ENCODE measurements around the gene CCDC74B.
"Not testable (repeated sequence)": the region's sequence is repeated elsewhere in the genome, so short reads cannot be mapped to it uniquely, and the experiment has no call there.

The CCDC74B gene

GRCh38 chr2:130165293-130166016 is 20.5 kb upstream of the CCDC74B start:
- DNase-seq (ENCODE audit: low spot score) = no peak

- no peak for DNase-seq (ENCODE audit: low spot score)
Observed at GRCh38 chr2:130162968-130163367, 18.1 kb upstream of the CCDC74B start.

GRCh38 chr2:130162486-130162885 is 17.6 kb upstream of the CCDC74B start:
- DNase-seq (ENCODE audit: low spot score) = not testable (repeated sequence)

GRCh38 chr2:130160838-130161705 is 16.2 kb upstream of the CCDC74B start:
- DNase-seq (ENCODE audit: low spot score) = not testable (repeated sequence)

- DNase-seq (ENCODE audit: low spot score) = no peak
Observed at GRCh38 chr2:130160131-130160530, 15.2 kb upstream of the CCDC74B start.

- DNase-seq (ENCODE audit: low spot score) = not testable (repeated sequence)
Observed at GRCh38 chr2:130159376-130159775, 14.5 kb upstream of the CCDC74B start.

- DNase-seq (ENCODE audit: low spot score) = no peak
Observed at GRCh38 chr2:130158631-130159030, 13.7 kb upstream of the CCDC74B start.

GRCh38 chr2:130157825-130158514 is 13.1 kb upstream of the CCDC74B start:
- DNase-seq (ENCODE audit: low spot score) = not testable (repeated sequence)

- not testable (repeated sequence) for DNase-seq (ENCODE audit: low spot score)
Observed at GRCh38 chr2:130157354-130157753, 12.4 kb upstream of the CCDC74B start.

- DNase-seq (ENCODE audit: low spot score) = no peak
Observed at GRCh38 chr2:130156624-130157004, 11.7 kb upstream of the CCDC74B start.

- peak; percentile 57 for DNase-seq (ENCODE audit: low spot score)
Observed at GRCh38 chr2:130155956-130156623, 11.2 kb upstream of the CCDC74B start.

GRCh38 chr2:130154773-130155765 is 10.2 kb upstream of the CCDC74B start:
- DNase-seq (ENCODE audit: low spot score) = no peak

GRCh38 chr2:130154423-130154770 is 9.5 kb upstream of the CCDC74B start:
- DNase-seq (ENCODE audit: low spot score) = not testable (repeated sequence)

GRCh38 chr2:130153721-130154422 is 9.0 kb upstream of the CCDC74B start:
- DNase-seq (ENCODE audit: low spot score) = not testable (repeated sequence)

GRCh38 chr2:130152816-130153595 is 8.1 kb upstream of the CCDC74B start:
- DNase-seq (ENCODE audit: low spot score) = no peak

GRCh38 chr2:130152136-130152815 is 7.4 kb upstream of the CCDC74B start:
- not testable (repeated sequence) for DNase-seq (ENCODE audit: low spot score)

- not testable (repeated sequence) for DNase-seq (ENCODE audit: low spot score)
Observed at GRCh38 chr2:130151145-130151512, 6.2 kb upstream of the CCDC74B start.

GRCh38 chr2:130150181-130151144 is 5.6 kb upstream of the CCDC74B start:
- no peak for DNase-seq (ENCODE audit: low spot score)

Measured in hematopoietic multipotent progenitor cell treated with erythropoietin and hydrocortisone succinate and interleukin-3 and kit ligand, for 15 days (in vitro differentiated cells).